ENCODE results near the gene VWA3B.

DNA sequence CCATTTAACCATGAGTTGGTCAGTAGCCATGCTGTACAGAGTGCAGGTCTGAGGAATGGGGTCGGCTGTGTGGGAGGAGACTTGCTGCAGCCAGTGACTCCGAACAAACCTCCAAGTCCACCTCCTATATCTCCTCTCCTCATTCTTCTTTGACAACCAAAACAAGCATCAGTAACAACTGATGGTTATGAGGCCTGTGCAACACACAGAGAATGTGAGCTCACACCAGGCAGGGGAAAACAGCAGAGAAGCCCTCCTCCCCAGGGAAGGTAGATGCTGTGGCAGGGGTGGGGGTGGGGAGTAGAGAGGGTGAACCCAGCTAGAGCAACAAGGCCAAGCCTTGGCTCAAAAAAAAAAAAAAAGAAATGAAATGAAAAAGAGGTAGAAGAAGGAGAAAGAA is 247.0 kb downstream of the VWA3B start:
- TF ChIP-seq, protein P1, sequence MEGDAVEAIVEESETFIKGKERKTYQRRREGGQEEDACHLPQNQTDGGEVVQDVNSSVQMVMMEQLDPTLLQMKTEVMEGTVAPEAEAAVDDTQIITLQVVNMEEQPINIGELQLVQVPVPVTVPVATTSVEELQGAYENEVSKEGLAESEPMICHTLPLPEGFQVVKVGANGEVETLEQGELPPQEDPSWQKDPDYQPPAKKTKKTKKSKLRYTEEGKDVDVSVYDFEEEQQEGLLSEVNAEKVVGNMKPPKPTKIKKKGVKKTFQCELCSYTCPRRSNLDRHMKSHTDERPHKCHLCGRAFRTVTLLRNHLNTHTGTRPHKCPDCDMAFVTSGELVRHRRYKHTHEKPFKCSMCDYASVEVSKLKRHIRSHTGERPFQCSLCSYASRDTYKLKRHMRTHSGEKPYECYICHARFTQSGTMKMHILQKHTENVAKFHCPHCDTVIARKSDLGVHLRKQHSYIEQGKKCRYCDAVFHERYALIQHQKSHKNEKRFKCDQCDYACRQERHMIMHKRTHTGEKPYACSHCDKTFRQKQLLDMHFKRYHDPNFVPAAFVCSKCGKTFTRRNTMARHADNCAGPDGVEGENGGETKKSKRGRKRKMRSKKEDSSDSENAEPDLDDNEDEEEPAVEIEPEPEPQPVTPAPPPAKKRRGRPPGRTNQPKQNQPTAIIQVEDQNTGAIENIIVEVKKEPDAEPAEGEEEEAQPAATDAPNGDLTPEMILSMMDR (IDR thresholded peaks at IDR 0.05): no peak
- no peak for TF ChIP-seq POLR2A (IDR thresholded peaks at IDR 0.05)

Measured in body of pancreas (tissue), 4 donors.